Stimulated activated CD8-positive, alpha-beta memory T cell treated with anti-CD3 and anti-CD28 coated beads, Interleukin-15, amount 100 ng/mL, for 24 hours (primary cell): ENCODE measurements around the gene ZMIZ1.

Source experiments
- DNase-seq: peaks from one replicate; pipeline ENCODE4 v3.0.0-alpha.2; 2020; ENCODE audit warnings: low read depth

ZMIZ1 gene

DNA sequence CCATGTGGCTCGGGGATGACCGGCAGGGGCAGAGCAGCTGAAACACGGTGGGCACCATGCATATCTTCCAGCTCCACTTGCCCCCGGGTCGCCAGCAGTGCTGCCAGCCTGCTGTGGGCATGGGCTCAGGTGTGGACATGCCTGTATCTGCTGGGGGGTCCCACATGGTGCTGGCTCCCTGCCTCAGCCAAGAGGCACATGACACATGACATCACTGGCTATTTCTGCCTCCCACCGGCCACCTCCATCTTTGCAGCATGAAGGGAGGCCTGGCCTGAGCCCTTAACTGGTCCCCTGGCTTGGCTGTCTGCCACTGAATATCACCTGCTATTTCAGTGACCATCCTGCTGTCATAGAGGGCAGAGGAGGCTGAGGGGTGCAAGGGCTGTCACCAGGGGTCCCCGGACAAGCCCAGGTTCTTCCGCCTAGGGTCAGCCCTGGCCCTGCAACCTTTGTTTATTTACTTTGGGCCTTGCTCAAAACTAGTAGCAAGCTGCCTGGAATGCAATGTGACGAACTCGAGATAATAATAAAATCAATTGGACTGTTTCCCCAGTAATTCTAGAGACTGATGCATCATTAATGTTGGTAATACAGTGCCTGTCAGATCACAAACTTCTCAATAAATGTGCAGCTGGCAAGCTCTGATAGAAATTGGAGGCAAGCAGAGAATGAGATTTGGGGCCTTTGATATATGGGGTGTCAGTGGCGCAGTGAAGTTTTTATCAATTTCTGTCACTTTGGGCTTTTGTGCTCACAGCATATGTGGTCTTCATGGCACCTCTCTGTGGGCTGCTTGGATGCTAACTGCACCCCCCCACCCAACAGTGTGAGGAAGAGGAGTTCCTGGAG, 28.5 kb downstream of the ZMIZ1 start:
- DNase-seq: no peak

DNA sequence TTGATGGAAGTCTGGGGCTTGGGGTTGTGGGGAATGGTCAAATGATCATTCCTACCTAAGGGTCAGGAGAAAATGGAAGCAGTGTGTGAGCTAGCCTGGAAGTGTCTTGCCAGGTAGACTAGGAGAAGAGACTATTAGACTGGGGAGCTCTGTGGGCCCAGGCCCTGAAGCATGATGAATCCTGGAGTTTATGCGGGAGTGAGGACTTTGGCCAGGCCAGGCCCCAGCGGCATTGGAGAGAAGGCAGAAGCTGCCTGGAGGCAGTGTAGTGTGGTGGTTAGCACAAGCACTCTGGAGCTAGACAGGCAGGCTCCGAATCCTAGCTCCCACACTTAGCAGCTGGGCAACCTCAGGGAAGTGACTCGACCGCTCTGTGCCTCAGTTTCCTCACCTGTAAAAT, 29.3 kb downstream of the ZMIZ1 start:
- DNase-seq: no peak

DNA sequence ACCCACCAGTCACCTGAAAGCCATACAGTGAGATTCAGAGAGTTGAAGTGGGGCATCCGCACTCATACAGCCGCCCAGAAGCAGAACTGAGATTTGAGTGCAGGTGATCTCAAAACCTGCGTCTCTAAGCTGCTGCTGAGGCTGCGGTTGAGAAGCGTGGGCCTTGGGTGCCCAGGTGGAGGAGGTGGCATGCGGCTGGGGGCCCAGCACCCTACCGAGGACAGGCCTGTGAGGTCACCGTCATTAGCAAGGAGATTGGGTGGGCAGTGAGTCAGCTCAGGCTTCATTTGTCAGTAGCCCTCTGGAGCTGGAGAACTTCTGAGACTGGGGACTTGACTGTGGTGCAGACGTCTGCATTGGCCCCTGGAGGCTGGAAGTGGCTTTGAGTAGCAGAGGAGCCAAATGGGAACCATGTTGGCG, 29.8 kb downstream of the ZMIZ1 start:
- no peak for DNase-seq

DNA sequence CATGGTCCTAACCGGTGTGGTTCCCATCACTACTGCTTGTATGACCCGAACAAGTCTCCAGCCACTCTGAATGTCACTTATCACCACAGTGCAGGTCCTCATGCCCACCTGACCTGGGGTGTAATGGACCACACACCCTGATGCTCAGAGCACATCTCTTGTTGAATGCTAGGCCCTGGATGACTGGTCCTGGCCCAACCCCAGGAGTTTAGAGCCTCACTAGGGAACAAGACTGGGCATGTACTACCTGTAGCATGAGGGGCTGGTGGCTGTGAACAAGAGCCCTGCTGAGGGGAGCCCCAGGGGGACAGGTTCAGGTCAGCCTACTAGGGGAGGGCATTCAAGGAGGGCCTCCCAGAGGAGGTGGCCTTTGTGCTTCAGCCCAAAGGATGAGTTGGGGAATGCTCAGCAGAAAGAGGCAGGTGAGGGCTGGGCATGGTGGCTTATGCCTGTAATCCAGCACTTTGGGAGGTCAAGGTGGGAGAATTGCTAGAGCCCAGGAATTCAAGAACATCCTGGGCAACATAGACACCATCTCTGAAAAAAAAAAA, 31.2 kb downstream of the ZMIZ1 start:
- no peak for DNase-seq

DNA sequence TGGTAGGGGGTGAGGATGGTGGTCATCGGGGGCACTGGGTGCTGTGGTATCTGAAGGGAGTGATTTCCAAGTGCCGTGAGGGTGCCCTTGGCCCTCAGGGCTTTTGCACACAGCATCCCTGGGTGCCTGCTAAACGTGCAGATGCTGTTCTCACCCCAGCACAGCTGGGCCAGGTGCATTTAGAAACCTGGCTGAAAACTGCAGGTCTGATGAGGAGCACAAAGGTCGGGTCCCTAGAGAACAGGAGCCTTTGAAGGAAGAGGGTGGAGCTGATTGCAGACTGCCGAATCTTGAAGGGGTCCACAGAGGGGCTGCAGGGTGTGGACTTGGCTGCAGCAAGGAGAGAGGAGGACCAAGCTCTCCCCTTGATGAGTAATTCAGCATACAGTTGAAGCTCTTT, 32.0 kb downstream of the ZMIZ1 start:
- no peak for DNase-seq

DNA sequence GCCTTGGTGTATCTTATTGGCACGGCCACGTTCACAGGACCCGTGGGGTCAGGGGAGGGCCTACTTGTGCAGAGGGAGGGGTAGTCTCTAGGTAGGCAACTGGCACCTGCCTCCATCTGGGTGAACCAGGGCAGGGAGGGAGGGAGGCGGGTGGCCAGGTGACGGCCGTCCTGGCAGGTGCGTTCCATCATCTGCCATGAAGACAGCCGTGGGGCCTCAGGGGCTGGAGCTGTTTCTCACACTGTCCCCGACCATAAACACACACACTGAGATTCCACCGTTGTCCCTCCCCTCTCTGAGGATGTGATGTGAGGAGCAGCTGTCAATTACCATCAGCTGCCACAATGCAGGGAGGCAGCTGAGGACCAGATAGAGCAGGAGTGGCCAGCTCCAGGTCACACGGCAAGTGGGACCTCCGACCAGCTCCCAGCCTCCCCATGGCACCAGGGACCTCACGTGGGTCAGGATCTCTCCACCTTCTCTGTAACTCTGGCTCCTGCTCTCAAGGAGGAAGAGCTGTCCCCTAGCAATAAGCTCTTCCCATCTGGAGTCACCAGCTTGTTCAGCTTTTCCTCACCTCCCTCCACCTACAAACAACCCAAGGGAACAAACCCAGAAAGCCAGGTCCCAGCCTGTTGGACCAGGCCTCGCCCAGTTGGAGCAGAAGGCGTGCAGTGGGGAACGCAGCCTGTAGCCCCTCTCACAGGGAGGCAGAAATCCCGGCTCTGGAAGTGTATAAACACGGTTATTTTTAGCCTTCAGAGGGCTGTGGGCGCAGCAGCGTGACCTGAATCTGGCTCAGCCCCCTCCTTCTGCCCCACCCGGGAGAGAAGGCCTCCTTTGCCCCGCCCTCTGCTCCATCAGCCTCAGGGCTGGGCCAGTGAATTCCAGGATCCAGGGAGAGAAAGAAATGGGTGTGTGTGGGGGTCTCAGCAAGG, 33.1 kb downstream of the ZMIZ1 start:
- DNase-seq: no peak

DNA sequence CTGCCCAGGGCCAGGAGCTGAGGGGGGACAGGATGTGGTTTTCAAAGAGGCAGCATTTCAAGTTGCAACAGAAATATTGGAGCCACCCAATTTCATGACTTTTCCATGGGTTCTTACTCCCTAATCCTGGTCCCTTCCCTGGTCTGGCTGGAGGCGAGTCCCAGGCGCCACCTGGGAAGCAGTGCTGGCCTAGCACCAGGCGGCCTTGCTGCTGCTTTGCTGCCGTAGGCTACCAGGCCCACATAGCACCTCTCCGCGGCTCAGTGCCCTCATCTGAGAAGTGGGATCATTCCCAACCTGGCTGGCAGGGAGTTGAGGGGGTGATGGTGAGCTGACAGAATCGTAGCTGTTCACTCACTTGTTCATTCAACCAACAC, 33.7 kb downstream of the ZMIZ1 start:
- DNase-seq: no peak

DNA sequence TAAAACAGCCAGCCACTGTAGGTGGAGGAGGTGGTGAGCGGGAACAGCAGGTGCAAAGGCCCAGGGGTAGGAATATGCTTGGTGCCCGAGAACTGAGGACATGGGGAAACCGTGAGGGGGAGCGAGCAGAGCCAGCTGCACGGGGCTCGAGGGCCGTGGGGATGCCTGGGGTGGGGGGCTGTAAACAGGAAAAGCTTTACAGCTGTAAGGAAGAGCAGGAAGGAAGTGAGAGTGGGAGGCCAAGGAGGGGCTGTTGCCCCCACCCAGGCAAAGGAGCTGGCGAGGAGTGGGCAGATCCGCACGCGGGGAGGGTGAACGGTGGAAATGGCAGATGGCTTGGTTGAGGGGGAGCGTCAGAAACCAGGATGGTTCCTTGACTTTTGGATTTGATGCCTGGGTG, 34.4 kb downstream of the ZMIZ1 start:
- no peak for DNase-seq

DNA sequence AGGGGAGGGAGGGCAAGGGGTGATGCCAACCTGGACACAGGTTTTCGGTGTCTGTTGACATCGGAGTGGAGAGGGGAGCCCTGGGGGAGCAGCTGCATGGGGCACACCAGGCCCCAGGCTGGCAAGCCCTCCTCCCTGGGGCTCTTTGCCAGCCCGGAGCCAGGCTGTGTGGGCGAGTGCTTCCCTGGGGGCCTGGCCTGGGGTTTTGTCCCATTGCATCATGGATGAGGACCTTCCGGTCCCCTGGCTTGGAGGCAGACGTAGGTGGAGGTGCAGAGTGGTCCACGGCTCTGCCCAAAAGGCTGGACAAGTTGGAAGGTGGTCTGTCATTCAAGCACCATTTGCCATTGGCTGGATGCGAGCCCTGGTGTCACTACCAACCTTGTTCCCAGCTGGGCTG, 34.8 kb downstream of the ZMIZ1 start:
- no peak for DNase-seq

DNA sequence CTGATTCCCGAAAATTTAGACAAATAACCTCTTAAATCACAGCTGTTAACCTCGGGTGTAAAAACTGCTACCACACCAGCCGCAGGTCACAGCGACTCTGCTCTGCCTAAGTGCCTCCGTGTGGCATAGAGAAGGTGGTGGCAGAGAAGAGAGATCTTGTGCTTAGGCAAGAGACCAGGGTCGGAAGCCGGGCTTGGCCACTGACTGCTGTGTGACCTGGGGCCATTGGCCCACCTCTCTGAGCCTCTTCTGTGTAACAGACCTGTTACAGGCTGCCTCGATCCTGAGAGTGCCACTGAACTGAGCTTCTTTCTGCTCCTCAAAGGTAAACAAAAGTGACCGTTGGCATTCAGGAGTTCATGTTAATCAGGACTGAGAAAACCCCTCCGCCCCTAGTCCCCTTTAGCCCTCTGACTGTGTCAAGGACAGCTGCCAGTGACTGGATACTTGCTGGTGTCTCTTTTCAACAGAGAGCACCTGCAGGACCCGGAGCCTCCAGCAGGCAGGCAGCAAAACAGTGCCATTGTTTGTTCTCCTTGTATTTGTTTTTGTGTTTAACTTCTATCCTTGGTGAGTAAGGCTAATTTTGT, 36.5 kb downstream of the ZMIZ1 start:
- no peak for DNase-seq

DNA sequence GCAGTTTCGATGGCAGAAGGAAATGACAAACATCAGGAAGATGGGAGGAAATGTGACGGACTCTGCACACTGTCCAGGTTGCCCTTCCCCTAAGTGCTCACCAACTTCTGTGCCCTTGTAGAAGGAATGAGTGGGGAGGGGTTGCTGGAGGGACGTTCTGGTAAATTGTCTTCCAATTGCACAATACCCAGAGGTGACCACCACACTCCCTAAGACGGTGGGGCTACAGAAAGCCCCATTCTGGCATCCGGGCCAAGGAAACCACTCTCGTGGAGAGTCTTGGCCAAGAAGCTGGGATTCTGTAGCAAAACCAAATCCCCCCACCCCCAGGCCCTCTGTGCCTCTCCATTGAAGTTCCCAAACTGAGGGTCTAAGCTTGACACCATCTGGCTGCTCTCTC, 37.1 kb downstream of the ZMIZ1 start:
- DNase-seq: no peak

DNA sequence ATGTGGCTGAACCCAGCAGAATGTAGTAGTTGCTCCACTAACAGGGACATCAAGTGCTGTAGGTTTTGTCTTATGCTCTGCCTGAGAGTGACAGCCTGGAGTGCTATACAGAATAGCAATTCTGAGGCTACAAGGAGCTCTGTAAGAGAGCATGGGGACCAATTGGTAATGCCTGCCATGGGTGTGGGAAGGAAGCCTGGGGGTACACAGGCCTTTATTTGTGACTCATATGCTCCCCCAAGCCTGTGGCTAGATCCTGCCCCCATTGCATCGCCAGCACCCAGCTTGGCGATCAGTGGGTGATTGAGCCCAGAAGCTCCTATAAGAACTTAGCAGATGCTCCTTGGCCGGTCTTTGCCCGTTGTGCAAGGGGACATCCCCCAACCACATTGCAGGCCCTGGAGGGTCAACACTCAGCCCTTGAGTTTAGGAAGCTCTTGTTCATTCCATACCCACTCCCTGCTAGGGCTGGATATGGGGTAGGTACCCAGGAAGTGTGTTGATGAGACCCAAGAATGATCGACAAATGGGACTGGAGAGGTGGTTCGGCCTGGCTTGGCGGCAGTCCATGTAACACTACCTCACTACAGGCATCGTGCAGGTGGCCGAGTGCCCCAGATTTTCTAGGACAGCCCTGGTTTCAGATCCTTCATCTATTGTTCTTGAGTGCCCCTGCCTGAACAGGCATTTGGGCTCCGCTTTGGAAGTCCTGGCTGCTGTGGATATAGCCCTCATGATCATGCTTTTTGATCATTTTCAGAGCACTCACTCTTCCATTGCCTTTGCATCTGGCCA, 37.7 kb downstream of the ZMIZ1 start:
- no peak for DNase-seq

DNA sequence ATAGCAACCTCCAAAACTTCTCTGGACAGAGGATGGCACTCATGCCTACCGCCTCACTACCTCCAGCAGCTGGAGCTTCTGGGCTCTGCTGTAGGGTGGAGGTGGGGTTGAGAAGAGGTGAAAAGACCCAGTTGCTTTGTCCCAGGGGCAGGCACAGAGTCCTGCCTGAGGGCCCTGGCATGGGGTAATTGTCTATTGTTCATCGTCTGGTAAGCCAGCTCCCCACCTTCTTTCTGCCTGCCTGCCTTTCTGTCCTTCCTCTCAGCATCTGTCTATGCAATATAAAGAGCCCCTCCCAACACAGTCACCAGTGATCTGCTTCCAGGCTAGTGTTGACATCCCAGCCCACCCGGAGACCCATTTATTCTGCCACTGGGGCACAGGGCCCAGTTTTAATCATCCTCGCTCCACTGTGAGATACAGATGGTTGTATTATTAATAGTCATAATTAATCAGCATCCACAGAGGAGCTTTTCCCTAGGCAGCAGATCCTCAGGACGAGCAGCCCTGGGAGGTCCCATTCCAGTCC, 39.0 kb downstream of the ZMIZ1 start:
- DNase-seq: no peak

DNA sequence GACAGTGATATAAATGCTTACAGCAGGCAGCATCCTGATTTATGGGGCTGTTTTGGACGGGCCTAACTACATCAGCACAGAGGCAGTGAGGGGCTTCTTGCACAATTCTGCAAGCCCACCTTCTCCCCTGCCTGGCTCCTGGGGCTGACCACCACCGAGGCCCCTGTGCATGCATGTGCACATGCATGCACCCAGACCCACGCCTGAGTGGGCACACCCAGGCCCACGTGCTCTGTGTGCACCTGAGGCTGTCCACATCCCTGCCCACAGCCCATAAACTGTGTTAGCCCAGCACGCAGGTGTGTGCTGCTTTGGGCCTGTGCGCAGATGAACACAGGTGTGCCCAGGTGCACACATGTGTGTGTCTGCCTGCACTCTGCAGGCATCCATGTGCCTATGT, 40.0 kb downstream of the ZMIZ1 start:
- DNase-seq: no peak

DNA sequence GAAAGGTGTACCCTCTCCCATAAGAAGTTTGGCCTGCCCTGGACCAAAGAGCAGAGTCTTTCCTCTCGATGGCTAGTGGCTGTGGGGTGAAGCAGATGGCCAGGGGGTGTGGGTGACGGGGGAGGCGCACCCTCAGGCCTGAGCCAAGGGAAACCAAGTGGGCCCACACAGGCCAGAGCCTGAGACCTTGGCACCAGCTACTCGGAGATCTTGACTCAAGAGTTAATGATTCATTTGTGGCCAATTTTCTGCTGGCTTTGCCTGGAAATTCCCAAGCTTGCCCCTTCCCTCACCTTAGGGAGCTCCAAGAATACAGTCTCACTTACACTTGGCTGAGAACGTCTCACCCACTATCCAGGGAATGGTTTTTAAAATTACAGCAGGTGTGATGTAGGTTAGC, 42.7 kb downstream of the ZMIZ1 start:
- DNase-seq: no peak

DNA sequence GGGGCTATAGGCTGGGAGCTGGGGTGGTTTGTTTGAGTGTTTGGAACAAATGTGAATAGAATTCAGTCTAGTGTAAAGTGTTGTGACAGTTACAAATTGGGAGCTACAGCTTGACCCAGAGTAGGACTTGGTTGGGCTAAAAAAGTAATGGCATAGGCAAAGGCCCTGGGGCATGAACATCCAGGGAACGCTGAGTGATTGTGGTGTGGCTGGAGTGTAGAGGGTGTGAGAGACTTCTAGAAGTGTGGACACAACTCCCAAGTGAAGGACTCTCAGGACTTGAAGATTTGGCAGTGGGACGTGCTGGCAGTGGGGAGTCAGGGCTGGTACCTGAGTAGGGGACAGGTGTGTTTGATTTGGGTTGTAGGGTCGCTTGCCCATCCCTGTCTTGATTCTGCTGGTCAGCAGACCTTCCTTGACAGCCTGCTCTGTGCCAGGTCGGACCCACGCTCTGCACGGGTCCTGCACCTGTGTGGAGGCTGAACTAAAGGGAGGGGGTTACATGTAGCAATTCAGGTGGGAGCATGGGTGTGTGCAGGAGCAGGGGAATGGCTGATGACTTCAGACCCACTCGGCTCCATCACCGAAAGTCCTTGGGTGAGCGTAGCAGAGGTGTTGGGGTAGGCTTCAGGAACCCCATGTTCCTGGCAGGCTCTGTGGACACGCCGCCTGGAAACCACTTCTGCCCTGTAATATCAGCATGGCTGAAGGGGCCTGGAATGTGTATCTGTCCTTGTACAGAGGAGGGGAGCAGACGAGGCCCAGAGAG, 43.3 kb downstream of the ZMIZ1 start:
- DNase-seq: no peak

DNA sequence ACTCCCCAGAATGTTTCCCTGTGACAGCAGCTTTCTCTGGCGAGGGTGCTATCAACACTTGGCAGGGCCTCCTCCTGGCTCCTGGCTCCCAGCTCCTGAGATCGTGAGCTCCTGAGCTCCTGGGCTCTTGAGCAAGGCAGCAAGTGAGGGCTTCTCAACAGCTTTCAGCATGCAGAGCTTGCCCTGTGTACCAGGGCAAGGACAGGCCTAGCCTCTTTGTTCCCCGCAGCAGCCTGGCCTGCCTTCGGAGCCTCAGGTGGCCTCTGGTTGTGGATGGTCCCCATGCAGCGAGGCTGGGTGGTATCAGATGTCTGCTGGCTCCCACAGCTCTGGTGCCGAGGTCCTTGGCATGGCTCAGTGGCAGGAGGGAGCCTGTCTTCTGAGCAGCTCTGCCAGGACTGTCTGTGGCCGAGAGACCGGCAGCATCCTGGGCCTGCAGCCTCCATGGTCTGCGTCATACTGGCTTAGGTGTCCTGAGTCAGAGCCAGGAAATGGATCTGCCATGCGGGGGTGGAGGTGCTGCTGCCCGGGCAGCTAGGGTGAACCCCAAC, 44.2 kb downstream of the ZMIZ1 start:
- DNase-seq: no peak

DNA sequence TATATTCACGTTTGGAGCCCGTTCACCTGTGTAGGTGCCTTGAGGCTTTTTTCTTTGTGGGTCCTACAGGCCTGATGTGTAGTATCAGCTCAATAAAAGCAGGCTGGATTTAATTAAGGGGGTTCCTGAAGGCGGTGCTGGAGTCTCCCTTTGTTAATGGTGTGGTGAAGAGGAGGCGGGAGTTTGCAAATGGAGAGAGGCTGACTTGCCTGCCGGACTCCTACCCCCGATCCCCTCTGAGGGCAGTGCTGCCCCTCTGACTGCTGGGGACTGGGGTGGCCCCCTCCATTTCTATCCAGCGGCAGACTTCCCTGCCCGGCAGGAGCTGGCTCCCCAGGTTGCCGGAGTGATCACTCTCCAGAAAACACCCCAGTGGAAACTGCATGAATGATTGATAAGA, 45.1 kb downstream of the ZMIZ1 start:
- DNase-seq: no peak

DNA sequence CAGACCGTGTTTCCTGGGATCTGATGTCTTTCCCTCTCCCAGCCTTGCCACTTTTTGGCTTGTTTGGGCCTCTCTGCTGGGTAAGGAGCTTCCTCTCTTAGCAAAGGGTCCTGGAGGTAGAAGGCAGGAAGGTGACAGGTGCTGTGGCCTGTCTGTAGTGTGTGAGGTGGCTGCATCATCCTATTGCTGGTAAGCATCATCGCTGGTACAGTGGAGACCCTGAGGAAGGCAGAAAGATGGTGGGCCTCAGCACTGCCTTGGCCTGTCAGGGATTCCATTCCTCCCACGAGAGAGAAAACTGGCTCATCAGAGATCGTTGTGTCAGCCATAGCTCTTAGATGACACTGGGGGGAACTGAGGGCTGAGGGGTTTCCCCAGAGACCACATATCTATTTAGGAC, 46.5 kb downstream of the ZMIZ1 start:
- DNase-seq: no peak

DNA sequence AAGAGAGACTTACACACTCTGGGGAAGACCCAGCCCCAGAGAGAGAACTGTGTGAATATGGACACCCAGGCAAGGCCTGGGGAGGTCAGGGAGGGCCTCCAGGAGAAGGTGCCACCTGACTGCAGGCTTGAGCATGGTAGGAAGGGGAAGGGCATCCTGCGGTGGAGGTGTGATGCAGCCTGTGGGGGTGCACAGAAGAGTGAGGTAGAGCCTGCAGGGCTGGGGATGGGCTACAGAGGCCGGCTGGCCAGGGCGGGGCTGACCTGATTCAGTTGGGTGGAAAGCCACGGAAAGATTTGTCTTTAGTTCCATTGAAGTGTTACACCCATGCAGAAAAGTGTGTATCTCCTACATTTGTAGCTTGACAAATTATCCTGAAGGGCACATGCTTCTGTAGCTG, 47.6 kb downstream of the ZMIZ1 start:
- DNase-seq: no peak
